Vagina (tissue), 2 donors: ENCODE measurements around the gene CLN6.

Experiments
- CTCF ChIP-seq, 3 experiments: fragments of 450-650 bp in 2 of 3; fragments of 200-600 bp in 1 of 3; sonication (generic) in 1 of 3; IDR thresholded peaks; one replicate each; pipeline ENCODE4 v1.5.1; 2017 to 2019; ENCODE audit warnings: antibody characterized with exemption in 3 of 3, mild to moderate bottlenecking in 2 of 3, moderate library complexity in 2 of 3
- POLR2A ChIP-seq, 2 donors: fragments of 450-650 bp; IDR thresholded peaks; one replicate each; pipeline ENCODE4 v1.6.1; 2017; ENCODE audit warnings: antibody characterized with exemption in 2 of 2, mild to moderate bottlenecking in 2 of 2, moderate library complexity in 2 of 2
- POLR2AphosphoS5 ChIP-seq, 2 donors: sonication (generic); formaldehyde crosslinking; IDR thresholded peaks; one replicate each; pipeline ENCODE4 v1.9.0; 2017; ENCODE audit warnings: antibody characterized with exemption in 2 of 2, mild to moderate bottlenecking in 2 of 2, low read depth in 1 of 2; ENCODE audit not compliant: insufficient read depth in 1 of 2

- no peak for TF ChIP-seq CTCF (IDR thresholded peaks at IDR 0.05)
- no peak for TF ChIP-seq POLR2AphosphoS5 (IDR thresholded peaks at IDR 0.05; ENCODE audit: insufficient read depth in 1 of 2, low read depth in 1 of 2)
- TF ChIP-seq POLR2A (IDR thresholded peaks at IDR 0.05), result no peak
Observed at GRCh38 chr15:68176601-68177000, 52.9 kb downstream of the CLN6 start.
